Effector memory CD4-positive, alpha-beta T cell (primary cell): Measurements from ENCODE around the gene UNC119.

Experiments used
- DNase-seq, 3 donors: peaks; one replicate each; pipeline ENCODE4 v3.0.0-alpha.2; 2020
- H3K27ac ChIP-seq: 2 replicates; pipeline ENCODE4 v1.7.0; 2013; ENCODE audit warnings: mild to moderate bottlenecking, low read length, moderate library complexity; ENCODE audit not compliant: insufficient read depth, poor library complexity, severe bottlenecking
- H3K27me3 ChIP-seq: replicated peaks from 2 replicates; pipeline ENCODE4 v1.7.0; 2013; ENCODE audit warnings: mild to moderate bottlenecking, low read length; ENCODE audit not compliant: insufficient read depth, control insufficient read depth, poor library complexity, severe bottlenecking
- H3K36me3 ChIP-seq: 2 replicates; pipeline ENCODE4 v1.7.0; 2013; ENCODE audit warnings: mild to moderate bottlenecking, low read length, moderate library complexity; ENCODE audit not compliant: control insufficient read depth, insufficient read depth
- H3K4me1 ChIP-seq: 2 replicates; pipeline ENCODE4 v1.7.0; 2013; ENCODE audit warnings: low read length, mild to moderate bottlenecking; ENCODE audit not compliant: control insufficient read depth, insufficient read depth, poor library complexity, severe bottlenecking
- H3K4me3 ChIP-seq: 2 replicates; pipeline ENCODE4 v1.7.0; 2013; ENCODE audit warnings: low read length, low read depth, mild to moderate bottlenecking; ENCODE audit not compliant: insufficient read depth, poor library complexity, severe bottlenecking
- H3K9me3 ChIP-seq: 2 replicates; pipeline ENCODE4 v1.7.0; 2013; ENCODE audit warnings: mild to moderate bottlenecking, low read length, moderate library complexity; ENCODE audit not compliant: control insufficient read depth

Gene UNC119

DNA sequence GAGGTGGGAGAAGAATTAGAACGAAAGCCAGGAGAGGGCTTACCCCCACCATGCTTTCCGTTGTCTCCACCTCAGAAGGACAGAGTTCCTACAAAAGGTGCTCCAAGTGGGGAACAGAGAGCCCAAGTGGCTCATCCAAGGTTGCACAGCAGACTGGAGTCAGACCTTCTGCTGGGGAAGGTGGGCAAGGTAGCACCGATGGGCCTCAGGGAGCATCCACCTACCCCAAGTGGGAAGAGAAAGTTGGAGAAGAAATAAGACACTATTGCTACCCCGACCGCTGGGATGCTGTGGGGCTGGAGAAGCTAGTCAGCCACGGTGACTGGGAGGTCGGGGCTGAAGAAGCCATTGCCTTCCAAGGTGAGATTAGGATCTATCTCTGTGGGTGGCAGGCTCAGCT lies 21.5 kb downstream of the UNC119 start:
- no peaks in the 10 kb centered on the region for H3K36me3 ChIP-seq
- no peak overlapping the region for H3K4me3 ChIP-seq
- no peak for DNase-seq
- H3K27me3 ChIP-seq, result no peaks in the 10 kb centered on the region
- H3K4me1 ChIP-seq, result no peaks in the 10 kb centered on the region
- no peaks in the 10 kb centered on the region for H3K9me3 ChIP-seq
- no peak overlapping the region for H3K27ac ChIP-seq

GRCh38 chr17:28530250-28530649 lies 22.2 kb downstream of the UNC119 start:
- Histone ChIP-seq H3K36me3 (no peaks in the 10 kb centered on the region), H3K4me1 (no peaks in the 10 kb centered on the region), H3K4me3 (no peak overlapping the region), H3K27ac (no peak overlapping the region), H3K9me3 (no peaks in the 10 kb centered on the region), H3K27me3 (no peaks in the 10 kb centered on the region)
- no peak for DNase-seq

DNA sequence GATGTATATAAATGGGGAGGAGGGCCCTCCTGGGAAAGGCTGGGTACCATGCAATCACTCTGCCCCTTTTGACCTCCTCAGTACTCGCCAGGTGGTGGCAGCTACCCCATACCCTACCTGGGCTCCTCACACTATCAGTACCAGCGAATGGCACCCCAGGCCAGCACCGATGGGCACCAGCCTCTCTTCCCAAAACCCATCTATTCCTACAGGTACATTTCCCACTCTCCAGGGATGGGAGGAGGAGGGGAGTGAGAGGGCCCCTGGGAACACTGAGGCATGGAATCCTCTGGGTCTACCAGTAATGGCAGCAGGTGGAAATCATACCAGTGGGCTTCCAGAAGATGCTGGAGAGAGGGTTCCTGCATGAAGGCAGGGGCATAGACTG lies 23.4 kb downstream of the UNC119 start:
- no peaks in the 10 kb centered on the region for H3K27me3 ChIP-seq
- H3K4me3 ChIP-seq, result no peak overlapping the region
- no peaks in the 10 kb centered on the region for H3K36me3 ChIP-seq
- no peak overlapping the region for H3K27ac ChIP-seq
- no peaks in the 10 kb centered on the region for H3K9me3 ChIP-seq
- H3K4me1 ChIP-seq, result no peaks in the 10 kb centered on the region
- DNase-seq, result no peak

DNA sequence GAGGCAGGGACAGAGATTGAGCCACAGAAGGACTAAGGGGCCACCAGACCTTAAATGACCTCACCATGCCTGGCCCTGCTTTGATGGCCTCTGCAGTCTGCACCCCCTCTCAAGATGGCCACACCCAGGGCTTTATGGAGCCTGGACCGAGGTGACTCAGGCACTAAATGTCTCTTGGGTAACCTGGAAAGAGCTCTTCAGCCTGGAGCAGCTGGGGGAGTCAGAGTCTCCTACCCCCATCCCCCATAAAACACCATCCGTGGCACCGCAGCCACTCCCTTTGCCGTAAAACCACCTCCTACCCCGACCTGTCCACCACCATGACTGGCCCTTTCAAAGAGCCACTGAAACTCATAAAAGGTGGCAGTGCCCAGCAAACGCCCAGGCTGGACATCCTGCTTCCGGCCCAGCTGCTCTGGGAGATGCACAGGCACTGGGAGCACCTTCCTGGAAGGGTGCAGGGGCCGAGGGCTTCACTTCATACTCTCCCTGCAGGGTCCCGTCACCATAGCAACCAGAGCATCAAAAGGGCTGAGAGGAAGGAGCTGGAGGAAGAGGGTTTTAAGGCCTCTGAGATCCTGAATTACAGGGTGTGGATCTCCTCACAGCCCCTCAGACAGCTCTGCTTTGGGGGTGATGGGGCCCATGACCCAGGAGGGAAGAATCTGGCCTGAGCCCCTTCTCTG lies 24.0 kb downstream of the UNC119 start:
- no peaks in the 10 kb centered on the region for H3K9me3 ChIP-seq
- H3K36me3 ChIP-seq, result no peaks in the 10 kb centered on the region
- H3K27ac ChIP-seq, result no peak overlapping the region
- DNase-seq, result no peak
- no peak overlapping the region for H3K4me3 ChIP-seq
- H3K4me1 ChIP-seq, result no peaks in the 10 kb centered on the region
- no peaks in the 10 kb centered on the region for H3K27me3 ChIP-seq

DNA sequence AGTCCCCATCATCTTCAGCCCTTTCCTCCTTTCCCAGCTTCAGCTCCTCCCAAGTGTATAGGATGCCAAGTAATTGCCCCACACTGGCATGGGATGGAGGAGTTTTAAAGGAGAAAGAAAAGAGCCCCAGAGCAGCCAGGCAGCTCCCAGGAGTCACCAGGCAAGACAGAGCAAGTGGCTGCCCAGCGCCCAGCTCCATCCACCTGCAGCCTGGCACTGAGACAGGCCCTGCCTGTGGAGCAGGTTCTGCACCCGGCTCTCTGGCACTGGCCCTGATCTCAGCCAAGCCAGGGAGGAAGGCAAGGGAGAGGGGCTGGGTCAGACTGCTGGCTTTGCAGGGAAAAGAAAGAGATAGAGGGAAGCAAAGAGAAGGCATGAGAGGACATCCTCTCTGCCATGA lies 24.6 kb downstream of the UNC119 start:
- no peaks in the 10 kb centered on the region for H3K27me3 ChIP-seq
- H3K27ac ChIP-seq, result no peak overlapping the region
- H3K9me3 ChIP-seq, result no peaks in the 10 kb centered on the region
- no peak overlapping the region for H3K4me3 ChIP-seq
- H3K4me1 ChIP-seq, result no peaks in the 10 kb centered on the region
- no peaks in the 10 kb centered on the region for H3K36me3 ChIP-seq
- no peak for DNase-seq

DNA sequence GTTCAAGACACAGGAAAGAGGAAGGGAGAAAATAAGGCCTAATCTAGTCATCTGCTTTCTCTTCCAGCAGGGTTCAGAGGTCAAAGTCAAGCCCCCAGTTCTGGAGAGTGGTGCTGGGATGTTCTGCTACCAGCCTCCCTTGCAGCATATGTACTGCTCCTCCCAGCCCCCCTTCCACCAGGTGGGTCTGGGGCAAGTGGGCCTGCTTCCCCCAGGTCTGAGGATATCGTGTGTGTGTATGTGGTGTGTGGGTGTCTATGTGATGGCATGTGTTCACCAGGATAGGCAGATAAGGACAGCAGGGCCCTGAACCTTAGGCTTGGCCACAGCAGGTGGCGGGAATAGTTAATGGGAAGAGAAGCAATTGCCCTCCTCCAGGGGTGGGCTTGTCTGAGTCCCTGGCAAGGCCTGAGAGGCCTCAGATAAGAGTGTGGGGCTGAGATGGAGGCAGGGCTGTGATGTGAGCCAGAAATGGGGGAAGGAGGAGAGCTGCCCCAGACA lies 25.2 kb downstream of the UNC119 start:
- no peaks in the 10 kb centered on the region for H3K36me3 ChIP-seq
- H3K27me3 ChIP-seq, result no peaks in the 10 kb centered on the region
- no peak overlapping the region for H3K4me3 ChIP-seq
- no peaks in the 10 kb centered on the region for H3K4me1 ChIP-seq
- no peak overlapping the region for H3K27ac ChIP-seq
- no peaks in the 10 kb centered on the region for H3K9me3 ChIP-seq
- DNase-seq, result no peak

DNA sequence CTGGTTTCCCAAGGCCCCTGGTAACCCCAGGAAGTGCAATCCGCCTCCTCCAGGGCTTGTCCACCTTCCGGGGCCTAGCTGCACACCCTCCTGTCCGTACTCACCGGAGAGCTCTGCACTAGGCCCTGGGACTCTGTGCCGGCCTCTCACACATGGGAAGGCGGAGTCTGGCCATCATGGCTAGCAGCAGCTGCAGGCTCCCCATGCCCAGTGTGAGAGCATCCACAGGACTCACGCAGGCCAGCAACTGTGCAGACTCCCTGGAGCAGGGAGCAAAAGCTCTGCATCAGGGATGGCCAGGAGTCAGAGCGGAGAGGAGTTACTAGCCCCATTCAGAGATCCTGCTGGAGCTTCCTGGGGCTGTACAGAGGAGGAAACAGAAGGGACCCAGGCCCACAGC lies 26.0 kb downstream of the UNC119 start:
- Histone ChIP-seq H3K4me3 (no peak overlapping the region), H3K27ac (no peak overlapping the region), H3K27me3 (no peaks in the 10 kb centered on the region), H3K9me3 (no peaks in the 10 kb centered on the region), H3K4me1 (no peaks in the 10 kb centered on the region), H3K36me3 (no peaks in the 10 kb centered on the region)
- DNase-seq, result no peak

GRCh38 chr17:28524476-28525424 lies 27.7 kb downstream of the UNC119 start:
- no peaks in the 10 kb centered on the region for H3K36me3 ChIP-seq
- H3K27ac ChIP-seq, result no peak overlapping the region
- DNase-seq, result no peak
- H3K4me3 ChIP-seq, result no peak overlapping the region
- H3K4me1 ChIP-seq, result no peaks in the 10 kb centered on the region
- H3K9me3 ChIP-seq, result no peaks in the 10 kb centered on the region
- no peaks in the 10 kb centered on the region for H3K27me3 ChIP-seq

DNA sequence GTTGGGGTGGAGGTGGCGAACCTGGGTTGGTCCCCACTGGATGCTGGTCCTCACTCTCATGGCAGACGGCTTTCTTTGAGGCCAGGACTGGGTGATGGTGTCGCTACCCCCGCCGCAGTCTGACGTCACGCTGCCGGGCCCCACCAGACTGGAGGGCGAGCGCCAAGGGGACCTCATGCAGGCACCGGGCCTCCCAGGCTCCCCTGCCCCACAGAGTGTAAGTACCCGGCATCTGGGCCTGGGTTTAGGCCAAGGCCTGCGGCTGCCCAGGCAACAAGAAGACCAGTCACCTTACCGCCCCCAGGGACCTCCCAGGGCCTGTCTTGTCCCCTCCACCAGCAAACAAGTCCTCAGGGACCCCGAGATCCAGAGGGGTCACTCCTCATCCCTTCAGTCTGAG lies 28.5 kb downstream of the UNC119 start:
- no peaks in the 10 kb centered on the region for H3K9me3 ChIP-seq
- H3K27ac ChIP-seq, result no peak overlapping the region
- no peaks in the 10 kb centered on the region for H3K27me3 ChIP-seq
- no peak overlapping the region for H3K4me3 ChIP-seq
- no peaks in the 10 kb centered on the region for H3K36me3 ChIP-seq
- no peak for DNase-seq
- no peaks in the 10 kb centered on the region for H3K4me1 ChIP-seq

GRCh38 chr17:28523186-28523585 lies 29.2 kb downstream of the UNC119 start:
- no peak overlapping the region for H3K27ac ChIP-seq
- no peak for DNase-seq

More at GRCh38 chr17:28523186-28523585, 29.2 kb downstream of the UNC119 start:
- no peak overlapping the region for H3K4me3 ChIP-seq
- no peaks in the 10 kb centered on the region for H3K27me3 ChIP-seq
- no peaks in the 10 kb centered on the region for H3K4me1 ChIP-seq
- H3K9me3 ChIP-seq, result no peaks in the 10 kb centered on the region
- no peaks in the 10 kb centered on the region for H3K36me3 ChIP-seq
